CD14-positive monocyte (primary cell): Measurements from ENCODE around the gene C9orf43. TPM values are rescaled to one million over a fixed set of nuclear protein-coding genes. Genes with fewer than 3 reads are reported as not detected.

Experiments
- DNase-seq, 3 donors: peaks; one replicate each; pipeline ENCODE4 v3.0.0-alpha.2; 2011 to 2022
- H2AFZ ChIP-seq: 2 replicates; pipeline ENCODE4 v1.6.0; 2012; ENCODE audit warnings: mild to moderate bottlenecking, low read depth, low read length, inconsistent platforms; ENCODE audit not compliant: insufficient read depth, poor library complexity, severe bottlenecking
- H3K27ac ChIP-seq, 2 donors: 1 replicate in 1 of 2; 2 replicates in 1 of 2; pipeline ENCODE4 v1.5.1; 2012 to 2013; ENCODE audit warnings: low read length in 2 of 2, control low read depth in 1 of 2, inconsistent platforms in 1 of 2, low read depth in 1 of 2, mild to moderate bottlenecking in 1 of 2
- H3K27me3 ChIP-seq, 2 donors: one replicate each; pipeline versions ENCODE4 v1.6.0 to v1.6.1; 2011 to 2013; ENCODE audit warnings: low read length in 2 of 2; ENCODE audit not compliant: control insufficient read depth in 2 of 2, insufficient read depth in 2 of 2
- H3K36me3 ChIP-seq, 2 donors: replicated peaks in 1 of 2; 1 replicate in 1 of 2; 2 replicates in 1 of 2; pipeline versions ENCODE4 v1.5.1 to v1.6.1; 2012 to 2013; ENCODE audit warnings: low read length in 2 of 2, control low read depth in 1 of 2, inconsistent platforms in 1 of 2, mild to moderate bottlenecking in 1 of 2; ENCODE audit not compliant: insufficient read depth in 2 of 2, control insufficient read depth in 1 of 2
- H3K4me1 ChIP-seq, 2 donors: 1 replicate in 1 of 2; 2 replicates in 1 of 2; pipeline versions ENCODE4 v1.5.1 to v1.6.1; 2012 to 2013; ENCODE audit warnings: low read length in 2 of 2, control low read depth in 1 of 2, inconsistent platforms in 1 of 2, mild to moderate bottlenecking in 1 of 2, moderate library complexity in 1 of 2; ENCODE audit not compliant: insufficient read depth in 2 of 2, control insufficient read depth in 1 of 2
- H3K4me2 ChIP-seq: replicated peaks from 2 replicates; pipeline ENCODE3; 2012; ENCODE audit warnings: low read length, moderate library complexity, mild to moderate bottlenecking; ENCODE audit not compliant: poor library complexity, severe bottlenecking; ENCODE audit errors: extremely low read depth
- H3K4me3 ChIP-seq, 3 experiments: fragments of 200-600 bp in 1 of 3; sonication (generic) in 1 of 3; replicated peaks in 1 of 3; 1 replicate in 2 of 3; 2 replicates in 1 of 3; pipeline ENCODE4 v1.5.1; 2011 to 2013; ENCODE audit warnings: low read length in 3 of 3, mild to moderate bottlenecking in 3 of 3, control low read depth in 2 of 3, low read depth in 2 of 3, inconsistent platforms in 1 of 3, moderate library complexity in 1 of 3
- H3K79me2 ChIP-seq: 2 replicates; pipeline ENCODE4 v1.6.0; 2012; ENCODE audit warnings: mild to moderate bottlenecking, control low read depth, inconsistent platforms, low read length, moderate library complexity; ENCODE audit not compliant: insufficient read depth
- H3K9ac ChIP-seq: 2 replicates; pipeline ENCODE4 v1.6.0; 2017; ENCODE audit warnings: low read length, mild to moderate bottlenecking; ENCODE audit not compliant: insufficient read depth, poor library complexity, severe bottlenecking
- H3K9me3 ChIP-seq, 2 donors: replicated peaks in 1 of 2; 1 replicate in 1 of 2; 2 replicates in 1 of 2; pipeline versions ENCODE4 v1.5.1 to v1.6.1; 2012 to 2013; ENCODE audit warnings: low read length in 2 of 2, control low read depth in 1 of 2; ENCODE audit not compliant: control insufficient read depth in 1 of 2, insufficient read depth in 1 of 2
- H4K20me1 ChIP-seq: 2 replicates; pipeline ENCODE4 v1.6.0; 2012; ENCODE audit warnings: mild to moderate bottlenecking, low read length, control low read depth, moderate library complexity; ENCODE audit not compliant: insufficient read depth
- H3K27ac Mint-ChIP-seq, 7 donors: one replicate each; pipeline ENCODE4 v1.8.0; 2020; ENCODE audit warnings: mild to moderate bottlenecking in 7 of 7, mixed read lengths in 7 of 7, moderate library complexity in 6 of 7, inconsistent platforms in 2 of 7
- H3K27me3 Mint-ChIP-seq, 3 donors: one replicate each; pipeline ENCODE4 v1.8.0; 2021 to 2022; ENCODE audit warnings: low read depth in 3 of 3, mild to moderate bottlenecking in 3 of 3, mixed read lengths in 3 of 3, moderate library complexity in 3 of 3, inconsistent platforms in 1 of 3
- H3K36me3 Mint-ChIP-seq, 2 donors: one replicate each; pipeline ENCODE4 v1.8.0; 2020; ENCODE audit warnings: mixed read lengths in 2 of 2, inconsistent platforms in 1 of 2, mild to moderate bottlenecking in 1 of 2
- H3K4me1 Mint-ChIP-seq: one replicate; pipeline ENCODE4 v1.8.0; 2020; ENCODE audit warnings: mild to moderate bottlenecking, mixed read lengths
- H3K4me3 Mint-ChIP-seq, 2 donors: one replicate each; pipeline ENCODE4 v1.8.0; 2020; ENCODE audit warnings: mild to moderate bottlenecking in 2 of 2, mixed read lengths in 2 of 2, moderate library complexity in 1 of 2
- H3K9me3 Mint-ChIP-seq, 7 donors: one replicate each; pipeline ENCODE4 v1.8.0; 2020 to 2022; ENCODE audit warnings: mixed read lengths in 7 of 7, mild to moderate bottlenecking in 6 of 7, moderate library complexity in 6 of 7, inconsistent platforms in 2 of 7
- CTCF ChIP-seq: fragments of 200-600 bp; IDR thresholded peaks from one replicate; pipeline ENCODE4 v1.8.0; 2022; ENCODE audit warnings: antibody characterized with exemption, mild to moderate bottlenecking
- WGBS: methylation state at CpG from one replicate; pipeline ENCODE4 v1.1.5; 2013; ENCODE audit warnings: missing lambda C conversion rate; ENCODE audit not compliant: insufficient coverage; 5-methylcytosine and 5-hydroxymethylcytosine counted together
- intact Hi-C, 2 donors: fragments of 100-400 bp; cut with micrococcal nuclease; formaldehyde crosslinking; loops; one replicate each; pipeline versions ENCODE4 v1.15.0 to v1.15.1; 2023
- polyA plus RNA-seq, 3 donors: library from polyadenylated mRNA; depleted of rRNA in 1 of 3; unstranded in 2 of 3; stranded (reverse) in 1 of 3; fragments of 300-500 nt in 2 of 3; fragments of >200 nt in 1 of 3; fragmentation: Illumina TruSeq in 2 of 3; gene quantifications; 1 replicate in 2 of 3; 2 replicates in 1 of 3; pipeline ENCODE4 v1.2.3, GENCODE V29; 2012 to 2021

C9orf43 gene
- polyA plus RNA-seq, 3 donors = 0.17 TPM; not detected in 2

- peaks cover 12 to 16% of the 10 kb centered on the region in 2 donors for H3K4me1 ChIP-seq
- peaks cover 0 to 4% (median 0%) of the 10 kb centered on the region in 3 donors for H3K27me3 Mint-ChIP-seq
- peak overlapping the region; percentile 50 for H2AFZ ChIP-seq
These were observed 14.5 kb downstream of the C9orf43 start for GRCh38 chr9:113425072-113425471.

GRCh38 chr9:113426701-113427100, 16.2 kb downstream of the C9orf43 start:
- intact Hi-C loops = no loop called here
- Mint-ChIP-seq H3K4me3 (no peak overlapping the region), H3K4me1 (peaks cover 28% of the 10 kb centered on the region), H3K9me3 (no peaks in the 10 kb centered on the region), H3K27me3 (peaks cover 0 to 4% (median 0%) of the 10 kb centered on the region in 3 donors), H3K27ac (no peak overlapping the region), H3K36me3 (no peaks in the 10 kb centered on the region)
- no peaks in the 10 kb centered on the region for H4K20me1 ChIP-seq
- no peaks in the 10 kb centered on the region for H3K36me3 ChIP-seq
- H3K4me1 ChIP-seq = peaks cover 12 to 16% of the 10 kb centered on the region in 2 donors
- TF ChIP-seq CTCF = no peak
- H3K4me3 ChIP-seq = no peak overlapping the region
- no peaks in the 10 kb centered on the region for H3K9me3 ChIP-seq
- no peak overlapping the region for H3K4me2 ChIP-seq
- no CpG with 5 or more reads among the region's 1 CpG for WGBS
- H2AFZ ChIP-seq = no peak overlapping the region
- no peaks in the 10 kb centered on the region for H3K79me2 ChIP-seq
- H3K27ac ChIP-seq = no peak overlapping the region
- no peak overlapping the region for H3K9ac ChIP-seq
- no peaks in the 10 kb centered on the region for H3K27me3 ChIP-seq
- no peak for DNase-seq

More at GRCh38 chr9:113425072-113425471, 14.5 kb downstream of the C9orf43 start:
- H3K27ac ChIP-seq = no peak overlapping the region
- H4K20me1 ChIP-seq = no peaks in the 10 kb centered on the region
- H3K36me3 Mint-ChIP-seq = no peaks in the 10 kb centered on the region
- H3K9me3 Mint-ChIP-seq = no peaks in the 10 kb centered on the region
- 0% methylated on average over 1 of the region's 2 CpGs for WGBS
- peaks cover 28% of the 10 kb centered on the region for H3K4me1 Mint-ChIP-seq
- no peak overlapping the region for H3K4me2 ChIP-seq
- H3K27me3 ChIP-seq = no peaks in the 10 kb centered on the region
- H3K9me3 ChIP-seq = no peaks in the 10 kb centered on the region
- no peak for TF ChIP-seq CTCF
- H3K9ac ChIP-seq = no peak overlapping the region
- H3K27ac Mint-ChIP-seq = peak overlapping the region in 2 of 7 donors; percentile 40 to 42
- no peaks in the 10 kb centered on the region for H3K36me3 ChIP-seq
- no peak for DNase-seq
- H3K4me3 Mint-ChIP-seq = no peak overlapping the region
- no peak overlapping the region for H3K4me3 ChIP-seq
- intact Hi-C loops = no loop called here
- no peaks in the 10 kb centered on the region for H3K79me2 ChIP-seq
